ENCODE data around the gene ANKRD37.

Gene ANKRD37

DNA sequence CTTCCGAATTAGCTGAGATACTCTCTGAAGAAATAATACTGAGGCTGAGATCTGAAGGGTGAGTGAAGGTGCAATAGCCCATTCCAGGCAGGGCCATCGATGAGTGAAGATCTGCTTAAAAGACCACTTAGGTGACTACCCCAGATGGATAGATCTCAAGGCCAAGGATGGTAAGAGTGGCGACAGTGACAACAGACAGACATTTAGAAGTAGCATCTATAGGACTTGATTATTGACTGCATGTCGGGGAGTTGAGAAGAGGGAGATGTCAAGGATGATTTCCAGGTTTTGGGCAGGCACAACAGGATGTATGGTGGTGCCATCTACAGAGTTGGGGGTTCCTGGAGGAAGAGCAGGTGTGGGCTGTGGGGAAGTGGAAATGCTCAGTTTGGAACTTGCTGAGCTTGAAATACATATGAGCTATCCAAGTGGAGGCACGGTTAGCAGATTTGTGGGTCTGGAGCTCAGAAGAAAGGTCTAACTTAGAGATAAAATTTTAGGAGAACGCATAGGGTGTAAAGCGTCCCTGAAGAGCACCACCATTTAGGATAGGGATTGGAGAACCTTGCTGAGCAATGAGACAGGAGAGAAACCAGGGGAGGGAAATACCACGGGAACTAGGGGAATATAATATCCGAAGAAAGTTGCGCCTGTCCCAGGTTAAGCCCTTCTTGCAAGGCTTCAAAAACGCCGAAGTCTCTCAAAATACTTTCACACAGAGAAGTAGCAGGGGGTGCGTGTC is 28.4 kb downstream of the ANKRD37 start:
- no peak for DNase-seq

DNA sequence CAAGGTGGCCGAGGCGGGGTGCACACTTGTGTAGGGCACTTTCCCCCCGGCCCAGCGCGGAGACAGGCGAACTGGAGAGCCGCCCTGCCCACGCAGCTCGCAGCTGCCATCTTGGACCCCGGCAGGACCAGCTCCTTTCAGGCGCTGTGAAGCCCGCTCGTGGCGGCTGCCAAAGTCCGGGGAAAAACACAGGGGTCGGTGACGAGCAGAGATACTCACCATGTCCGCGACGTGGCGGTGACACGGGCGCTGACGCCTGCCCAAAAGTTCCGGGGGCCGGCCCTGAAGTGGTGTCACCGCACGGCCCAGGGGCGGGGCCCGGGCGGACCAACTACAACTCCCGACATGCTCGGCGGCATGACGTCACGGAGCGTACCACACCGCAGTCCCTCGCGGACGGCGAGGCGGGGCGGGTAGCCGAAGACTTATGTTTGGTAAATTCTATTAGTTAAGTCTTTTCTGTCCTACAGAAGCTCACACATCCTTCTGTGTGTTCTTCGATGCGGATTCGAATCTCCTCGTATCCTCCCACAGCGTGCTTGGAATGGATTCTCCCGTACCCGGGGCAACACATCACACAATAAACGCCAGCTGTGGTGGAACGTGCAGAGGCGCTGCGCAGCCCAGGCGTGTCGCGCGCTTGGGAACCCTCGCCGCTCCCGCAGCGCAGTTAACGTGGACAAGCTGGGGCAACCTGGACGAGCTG is 29.2 kb downstream of the ANKRD37 start, which contains the start of gene UFSP2:
Gene UFSP2 (minus strand): TSS at position 318 of the 706 bp plus-strand sequence. CDS start 96 bp downstream, at position 222.
- DNase-seq, result peak; percentile 90 to 94

DNA sequence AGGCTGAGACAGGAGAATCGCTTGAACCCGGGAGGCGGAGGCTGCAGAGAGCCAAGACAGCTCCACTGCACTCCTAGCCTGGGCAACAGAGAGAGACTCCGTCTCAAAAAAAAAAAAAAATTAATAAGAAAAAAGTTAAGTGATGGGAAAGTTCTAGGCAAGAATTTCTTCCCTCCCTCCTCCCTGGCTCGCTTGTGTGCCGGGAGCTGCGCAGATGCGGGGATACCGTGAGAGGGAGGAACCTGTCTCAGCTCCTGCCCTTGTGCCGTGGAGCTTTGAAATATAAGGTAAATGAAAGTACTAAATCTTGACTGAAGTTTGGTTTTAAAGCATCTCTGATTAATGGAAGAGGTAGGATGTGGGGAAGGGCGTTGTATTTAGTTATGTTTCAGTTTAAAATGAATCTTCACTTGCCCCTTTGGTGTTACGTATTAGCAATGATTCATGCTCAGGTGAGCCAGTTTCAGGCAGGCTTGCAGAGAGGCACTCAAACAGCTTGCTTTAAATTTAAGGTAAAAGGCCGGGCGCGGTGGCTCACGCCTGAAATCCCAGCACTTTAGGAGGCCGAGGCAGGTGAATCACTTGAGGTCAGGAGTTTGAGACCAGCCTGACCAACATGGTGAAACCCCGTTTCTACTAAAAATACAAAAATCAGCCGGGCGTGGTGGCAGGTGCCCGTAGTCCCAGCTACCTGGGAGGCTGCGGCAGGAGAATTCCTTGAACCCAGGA is 30.5 kb downstream of the ANKRD37 start:
- no peak for DNase-seq

DNA sequence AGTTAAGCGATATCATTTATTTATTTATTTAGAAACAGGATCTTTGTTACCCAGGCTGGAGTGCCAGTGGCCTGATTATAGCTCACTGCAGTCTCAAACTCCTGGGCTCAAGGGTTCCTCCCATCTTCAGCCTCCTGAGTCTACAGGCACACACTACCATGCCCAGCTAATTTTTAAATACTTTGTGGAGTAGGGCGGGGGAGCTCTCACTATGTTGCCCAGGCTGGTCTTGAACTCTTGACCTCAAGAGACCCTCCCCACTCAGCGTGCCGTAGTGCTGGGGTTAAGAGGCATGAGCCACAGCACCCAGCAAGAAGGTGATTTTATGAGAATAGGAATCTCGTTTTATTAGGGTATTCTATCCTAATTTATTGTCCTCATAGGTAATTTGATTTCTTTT is 33.0 kb downstream of the ANKRD37 start:
- DNase-seq, result no peak

DNA sequence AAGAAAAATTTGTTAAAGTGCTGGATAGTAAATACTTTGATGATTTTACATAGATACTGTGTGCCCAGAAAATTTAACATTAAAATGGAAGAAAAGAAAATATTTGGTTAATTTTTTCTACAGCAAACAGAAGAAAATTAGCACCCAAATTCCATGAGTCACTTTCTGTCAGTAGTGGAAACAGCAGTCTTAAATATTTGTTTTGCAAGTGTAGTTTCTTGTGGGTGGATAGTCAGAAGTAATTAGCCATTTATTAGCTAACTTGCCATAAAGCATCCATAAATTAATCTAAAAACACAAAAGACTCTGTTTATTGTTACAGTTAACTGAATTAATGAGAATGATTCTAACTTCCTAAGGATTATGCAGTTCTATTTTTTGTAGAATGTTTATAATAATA is 38.8 kb downstream of the ANKRD37 start:
- DNase-seq, result no peak

DNA sequence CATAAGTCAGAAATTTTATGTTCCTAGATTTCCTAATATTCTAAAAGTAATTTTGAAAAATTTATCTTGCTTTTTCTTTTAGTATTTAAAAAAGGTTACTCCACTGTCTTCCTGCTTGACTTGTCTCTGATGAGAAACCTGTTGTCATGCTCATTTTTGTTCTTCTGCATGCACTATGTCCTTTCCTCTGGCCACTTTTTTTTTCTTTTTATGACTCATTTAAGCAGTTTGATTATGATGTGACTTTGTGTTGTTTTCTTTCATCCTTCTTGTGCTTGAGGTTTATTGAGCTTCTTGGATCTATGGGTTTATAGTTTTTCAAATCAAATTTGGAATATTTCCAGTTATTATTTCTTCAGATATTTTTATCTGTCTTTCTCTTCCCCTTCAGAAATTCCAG is 41.2 kb downstream of the ANKRD37 start:
- DNase-seq, result no peak

DNA sequence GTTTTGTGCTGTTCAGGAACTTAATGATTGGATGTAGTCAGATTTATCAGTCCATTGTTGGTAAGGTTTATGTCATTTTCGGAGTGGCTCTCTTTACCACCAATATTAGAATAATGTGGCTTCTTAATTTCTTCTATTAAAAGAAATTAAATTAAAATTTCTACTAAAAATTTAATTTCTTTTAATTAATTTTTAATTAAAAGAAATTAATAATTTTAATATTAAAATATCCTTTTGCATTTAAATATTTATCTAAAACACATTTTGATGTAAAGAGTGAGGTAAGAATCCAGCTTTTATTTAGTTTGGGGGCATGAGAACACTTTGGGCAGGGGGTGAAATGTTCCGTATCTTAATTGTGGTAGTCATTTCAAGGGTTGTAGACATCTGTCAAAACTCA is 44.8 kb downstream of the ANKRD37 start:
- DNase-seq, result no peak

DNA sequence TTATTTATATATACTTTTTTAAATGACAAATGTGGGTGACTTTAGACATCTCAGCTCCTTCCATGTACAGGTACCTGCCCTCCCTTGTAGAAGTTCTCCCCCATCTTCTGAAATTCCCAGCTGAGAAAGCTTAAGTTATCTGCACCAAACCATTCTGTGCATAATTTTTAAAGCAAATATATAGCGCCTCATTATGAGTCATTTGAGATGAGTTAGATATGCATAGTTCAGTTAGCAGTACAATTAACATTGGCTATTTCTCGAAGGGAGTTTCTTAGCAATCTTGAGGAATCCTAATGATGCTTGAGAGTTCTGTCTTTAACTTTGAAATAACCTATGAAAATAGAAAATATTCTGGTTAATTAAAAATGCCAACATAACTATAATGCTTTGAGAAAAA is 48.6 kb downstream of the ANKRD37 start:
- DNase-seq, result no peak

All from CD4-positive, alpha-beta T cell treated with Interleukin-1 beta for 1 hour (primary cell).